Spleen (tissue), 7 donors: ENCODE measurements around the gene CIRBP.

ENCODE experiments used
- POLR2A ChIP-seq, 3 donors: fragments of 450-650 bp; IDR thresholded peaks; one replicate each; pipeline ENCODE4 v1.5.1; 2017; ENCODE audit warnings: antibody characterized with exemption in 3 of 3, mild to moderate bottlenecking in 1 of 3
- TF ChIP-seq, protein P1 (sequence below), 11 experiments: fragments of 200-600 bp in 7 of 11; fragments of 450-650 bp in 4 of 11; sonication (generic) in 4 of 11; IDR thresholded peaks in 8 of 11; conservative IDR thresholded peaks in 3 of 11; 1 replicate in 7 of 11; 2 replicates in 4 of 11; pipeline versions ENCODE4 v1.4.0 to v1.8.0; 2016 to 2021; ENCODE audit warnings: antibody characterized with exemption in 11 of 11, inconsistent platforms in 4 of 11, mild to moderate bottlenecking in 1 of 11
- donor health status: DM: no; HTN: no; CAD: no; lungs with moderate emphysema.
- donor health status: DM: no; HTN: no; CAD: no.
- donor health status: DM: no; HTN: no; CAD: no.

DNA sequence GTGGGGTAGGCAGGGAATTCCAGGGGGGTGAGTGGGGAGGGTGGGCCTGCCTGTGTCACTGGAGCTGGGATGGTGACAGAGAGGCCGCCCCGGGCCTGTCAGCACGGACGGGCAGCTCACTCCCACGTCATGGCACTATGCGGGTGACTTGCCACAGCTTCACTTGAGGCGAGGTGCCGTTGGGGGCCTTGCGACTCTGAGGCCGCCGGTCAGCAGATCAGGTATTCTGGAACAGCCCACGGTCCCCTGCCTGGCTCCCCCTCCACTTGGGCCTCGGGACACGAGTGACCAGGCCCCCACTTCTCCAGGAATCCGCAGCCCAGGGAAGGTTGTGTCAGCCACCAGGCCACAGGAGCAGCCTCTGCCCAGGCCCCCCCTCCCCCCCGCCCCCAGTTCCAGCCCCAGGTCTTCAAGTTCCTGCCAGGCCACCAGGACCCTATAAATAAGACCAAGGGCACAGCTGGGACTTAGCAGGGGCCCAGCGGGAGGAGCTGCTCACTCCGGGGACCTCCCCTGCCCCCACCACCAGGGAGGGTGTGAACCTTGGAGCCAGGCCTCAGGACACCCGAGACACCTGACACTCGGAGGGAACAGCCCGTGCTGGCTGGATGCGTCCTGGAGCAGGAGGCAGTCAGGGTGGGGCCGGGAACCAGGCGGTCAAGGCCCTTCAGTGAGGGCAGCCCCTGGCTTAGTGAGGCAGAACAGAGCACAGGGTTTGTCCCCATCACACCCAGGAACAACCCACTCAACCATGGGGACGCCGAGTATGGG, 23.5 kb upstream of the CIRBP start:
- no peak for TF ChIP-seq POLR2A (IDR thresholded peaks at IDR 0.05)
- TF ChIP-seq, protein P1, sequence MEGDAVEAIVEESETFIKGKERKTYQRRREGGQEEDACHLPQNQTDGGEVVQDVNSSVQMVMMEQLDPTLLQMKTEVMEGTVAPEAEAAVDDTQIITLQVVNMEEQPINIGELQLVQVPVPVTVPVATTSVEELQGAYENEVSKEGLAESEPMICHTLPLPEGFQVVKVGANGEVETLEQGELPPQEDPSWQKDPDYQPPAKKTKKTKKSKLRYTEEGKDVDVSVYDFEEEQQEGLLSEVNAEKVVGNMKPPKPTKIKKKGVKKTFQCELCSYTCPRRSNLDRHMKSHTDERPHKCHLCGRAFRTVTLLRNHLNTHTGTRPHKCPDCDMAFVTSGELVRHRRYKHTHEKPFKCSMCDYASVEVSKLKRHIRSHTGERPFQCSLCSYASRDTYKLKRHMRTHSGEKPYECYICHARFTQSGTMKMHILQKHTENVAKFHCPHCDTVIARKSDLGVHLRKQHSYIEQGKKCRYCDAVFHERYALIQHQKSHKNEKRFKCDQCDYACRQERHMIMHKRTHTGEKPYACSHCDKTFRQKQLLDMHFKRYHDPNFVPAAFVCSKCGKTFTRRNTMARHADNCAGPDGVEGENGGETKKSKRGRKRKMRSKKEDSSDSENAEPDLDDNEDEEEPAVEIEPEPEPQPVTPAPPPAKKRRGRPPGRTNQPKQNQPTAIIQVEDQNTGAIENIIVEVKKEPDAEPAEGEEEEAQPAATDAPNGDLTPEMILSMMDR (IDR thresholded peaks at IDR 0.05 in 8 of 11, conservative IDR thresholded peaks at IDR 0.05 in 3 of 11): no peak
